Stimulated activated memory B cell treated with anti-CD40 and anti-IgM and Interleukin-4, amounts not matched to agents 10 μg/mL and 1 μg/mL and 100 μg/mL, for 72 hours (primary cell): Measurements from ENCODE around the gene LETM1.
A peak's percentile ranks its signal among the peaks of the same experiment; 100 is the strongest.

Source experiments
- ATAC-seq: fragments of 150-1000 bp; cut with Tn5 transposase; 2 replicates; pipeline ENCODE4 v1.10.0; 2021
- H3K27ac Mint-ChIP-seq: one replicate; pipeline ENCODE4 v1.8.0; 2022; ENCODE audit warnings: mild to moderate bottlenecking, mixed read lengths
- H3K27me3 Mint-ChIP-seq: one replicate; pipeline ENCODE4 v1.8.0; 2022; ENCODE audit warnings: mixed read lengths
- H3K36me3 Mint-ChIP-seq: one replicate; pipeline ENCODE4 v1.8.0; 2022; ENCODE audit warnings: mixed read lengths
- H3K4me1 Mint-ChIP-seq: one replicate; pipeline ENCODE4 v1.8.0; 2022; ENCODE audit warnings: mixed read lengths
- H3K4me3 Mint-ChIP-seq: one replicate; pipeline ENCODE4 v1.8.0; 2022; ENCODE audit warnings: mild to moderate bottlenecking, moderate library complexity, mixed read lengths
- H3K9me3 Mint-ChIP-seq: one replicate; pipeline ENCODE4 v1.8.0; 2022; ENCODE audit warnings: mixed read lengths

Gene LETM1

GRCh38 chr4:1830642-1831228 lies 25.2 kb downstream of the LETM1 start:
- no peak overlapping the region for H3K27ac Mint-ChIP-seq
- H3K36me3 Mint-ChIP-seq, result peaks cover 64% of the 10 kb centered on the region
- no peaks in the 10 kb centered on the region for H3K9me3 Mint-ChIP-seq
- H3K4me1 Mint-ChIP-seq, result peaks cover 30% of the 10 kb centered on the region
- no peaks in the 10 kb centered on the region for H3K27me3 Mint-ChIP-seq
- ATAC-seq, result no peak
- H3K4me3 Mint-ChIP-seq, result no peak overlapping the region

- Mint-ChIP-seq H3K27ac (peak overlapping the region; percentile 19), H3K36me3 (peaks cover 68% of the 10 kb centered on the region), H3K4me3 (no peak overlapping the region), H3K27me3 (no peaks in the 10 kb centered on the region), H3K4me1 (peaks cover 30% of the 10 kb centered on the region), H3K9me3 (no peaks in the 10 kb centered on the region)
- ATAC-seq, result no peak
Measured at GRCh38 chr4:1830234-1830633, 25.7 kb downstream of the LETM1 start.

- H3K4me3 Mint-ChIP-seq, result no peak overlapping the region
- no peak overlapping the region for H3K27ac Mint-ChIP-seq
- no peaks in the 10 kb centered on the region for H3K27me3 Mint-ChIP-seq
- peaks cover 8% of the 10 kb centered on the region for H3K4me1 Mint-ChIP-seq
- no peak for ATAC-seq
- peaks cover 76% of the 10 kb centered on the region for H3K36me3 Mint-ChIP-seq
- no peaks in the 10 kb centered on the region for H3K9me3 Mint-ChIP-seq
Measured at GRCh38 chr4:1826531-1827350, 29.2 kb downstream of the LETM1 start.

GRCh38 chr4:1825326-1825725 lies 30.6 kb downstream of the LETM1 start:
- Mint-ChIP-seq H3K9me3 (no peaks in the 10 kb centered on the region), H3K27ac (no peak overlapping the region), H3K4me1 (no peaks in the 10 kb centered on the region), H3K27me3 (no peaks in the 10 kb centered on the region), H3K36me3 (peaks cover 70% of the 10 kb centered on the region), H3K4me3 (no peak overlapping the region)
- no peak for ATAC-seq

- no peak for ATAC-seq
- Mint-ChIP-seq H3K4me3 (no peak overlapping the region), H3K27me3 (no peaks in the 10 kb centered on the region), H3K36me3 (peaks cover 70% of the 10 kb centered on the region), H3K4me1 (no peaks in the 10 kb centered on the region), H3K27ac (no peak overlapping the region), H3K9me3 (no peaks in the 10 kb centered on the region)
Measured at GRCh38 chr4:1824746-1825145, 31.2 kb downstream of the LETM1 start.

GRCh38 chr4:1823545-1823932 lies 32.4 kb downstream of the LETM1 start:
- Mint-ChIP-seq H3K36me3 (peaks cover 73% of the 10 kb centered on the region), H3K4me1 (no peaks in the 10 kb centered on the region)

GRCh38 chr4:1822568-1823544 lies 33.1 kb downstream of the LETM1 start:
- peaks cover 77% of the 10 kb centered on the region for H3K36me3 Mint-ChIP-seq
- ATAC-seq, result no peak
- no peaks in the 10 kb centered on the region for H3K4me1 Mint-ChIP-seq
- no peak overlapping the region for H3K27ac Mint-ChIP-seq
- no peaks in the 10 kb centered on the region for H3K9me3 Mint-ChIP-seq
- no peaks in the 10 kb centered on the region for H3K27me3 Mint-ChIP-seq
- H3K4me3 Mint-ChIP-seq, result no peak overlapping the region

More at GRCh38 chr4:1823545-1823932, 32.4 kb downstream of the LETM1 start:
- Mint-ChIP-seq H3K27me3 (no peaks in the 10 kb centered on the region), H3K9me3 (no peaks in the 10 kb centered on the region), H3K4me3 (no peak overlapping the region), H3K27ac (no peak overlapping the region)
- ATAC-seq, result no peak

- Mint-ChIP-seq H3K36me3 (peaks cover 79% of the 10 kb centered on the region), H3K9me3 (no peaks in the 10 kb centered on the region), H3K27me3 (no peaks in the 10 kb centered on the region), H3K27ac (no peak overlapping the region), H3K4me3 (no peak overlapping the region), H3K4me1 (no peaks in the 10 kb centered on the region)
- no peak for ATAC-seq
Measured at GRCh38 chr4:1821679-1822567, 34.0 kb downstream of the LETM1 start.

GRCh38 chr4:1819816-1820215 lies 36.1 kb downstream of the LETM1 start:
- Mint-ChIP-seq H3K36me3 (peaks cover 76% of the 10 kb centered on the region), H3K27ac (no peak overlapping the region), H3K4me1 (no peaks in the 10 kb centered on the region), H3K9me3 (no peaks in the 10 kb centered on the region), H3K4me3 (no peak overlapping the region), H3K27me3 (no peaks in the 10 kb centered on the region)
- ATAC-seq, result no peak

- no peak for ATAC-seq
- Mint-ChIP-seq H3K36me3 (peaks cover 75% of the 10 kb centered on the region), H3K27ac (no peak overlapping the region), H3K9me3 (no peaks in the 10 kb centered on the region), H3K4me3 (no peak overlapping the region), H3K4me1 (no peaks in the 10 kb centered on the region), H3K27me3 (no peaks in the 10 kb centered on the region)
Measured at GRCh38 chr4:1819284-1819683, 36.7 kb downstream of the LETM1 start.

GRCh38 chr4:1815997-1816860 lies 39.7 kb downstream of the LETM1 start:
- Mint-ChIP-seq H3K4me1 (peaks cover 6% of the 10 kb centered on the region), H3K4me3 (no peak overlapping the region), H3K36me3 (peaks cover 65% of the 10 kb centered on the region), H3K27me3 (no peaks in the 10 kb centered on the region), H3K9me3 (no peaks in the 10 kb centered on the region), H3K27ac (no peak overlapping the region)
- no peak for ATAC-seq

GRCh38 chr4:1815096-1815996 lies 40.6 kb downstream of the LETM1 start:
- H3K27me3 Mint-ChIP-seq, result no peaks in the 10 kb centered on the region
- no peaks in the 10 kb centered on the region for H3K9me3 Mint-ChIP-seq
- peaks cover 63% of the 10 kb centered on the region for H3K36me3 Mint-ChIP-seq
- H3K27ac Mint-ChIP-seq, result no peak overlapping the region
- H3K4me3 Mint-ChIP-seq, result no peak overlapping the region
- peaks cover 6% of the 10 kb centered on the region for H3K4me1 Mint-ChIP-seq
- no peak for ATAC-seq

- Mint-ChIP-seq H3K27me3 (no peaks in the 10 kb centered on the region), H3K27ac (no peak overlapping the region), H3K9me3 (no peaks in the 10 kb centered on the region), H3K4me1 (peaks cover 6% of the 10 kb centered on the region), H3K4me3 (no peak overlapping the region), H3K36me3 (peaks cover 54% of the 10 kb centered on the region)
- ATAC-seq, result no peak
Measured at GRCh38 chr4:1814453-1814852, 41.5 kb downstream of the LETM1 start.
